RWPE2 (cell line): ENCODE results near the gene STXBP2.

Source experiments
- ATAC-seq: fragments of 200-7000 bp; cut with Tn5 transposase; 3 replicates; pipeline ENCODE4 v1.9.1; 2021; ENCODE audit warnings: low read depth
- DNase-seq: peaks from one replicate; pipeline ENCODE4 v3.0.0-alpha.2; 2020; ENCODE audit warnings: low spot score
- H3K27ac ChIP-seq: fragments of 450-650 bp; 2 replicates; pipeline ENCODE4 v1.5.1; 2017; ENCODE audit warnings: mild to moderate bottlenecking; ENCODE audit not compliant: poor library complexity, severe bottlenecking
- H3K27me3 ChIP-seq: fragments of 250-450 bp; sonication (Bioruptor Pico); 2 replicates; pipeline ENCODE4 v1.5.1; 2021; ENCODE audit warnings: mild to moderate bottlenecking, moderate library complexity; ENCODE audit not compliant: insufficient read depth, poor library complexity, severe bottlenecking
- H3K36me3 ChIP-seq: fragments of 250-450 bp; sonication (Bioruptor Pico); 2 replicates; pipeline ENCODE4 v1.5.1; 2020; ENCODE audit warnings: low read depth, mild to moderate bottlenecking, moderate library complexity
- H3K4me1 ChIP-seq: fragments of 250-450 bp; sonication (Bioruptor Pico); 2 replicates; pipeline ENCODE4 v1.5.1; 2021; ENCODE audit warnings: mild to moderate bottlenecking, moderate library complexity; ENCODE audit not compliant: insufficient read depth, poor library complexity, severe bottlenecking
- H3K4me3 ChIP-seq: fragments of 250-450 bp; sonication (Bioruptor Pico); 2 replicates; pipeline ENCODE4 v1.5.1; 2021; ENCODE audit warnings: mild to moderate bottlenecking, moderate library complexity; ENCODE audit not compliant: severe bottlenecking
- H3K9me3 ChIP-seq: fragments of 250-450 bp; sonication (Bioruptor Pico); 2 replicates; pipeline ENCODE4 v1.5.1; 2021; ENCODE audit warnings: mild to moderate bottlenecking, moderate library complexity; ENCODE audit not compliant: severe bottlenecking
- CTCF ChIP-seq: fragments of 450-650 bp; IDR thresholded peaks from one replicate; pipeline ENCODE4 v1.5.1; 2017; ENCODE audit warnings: mild to moderate bottlenecking, moderate library complexity; ENCODE audit not compliant: poor library complexity, severe bottlenecking

Gene STXBP2

GRCh38 chr19:7676854-7677253 is 39.9 kb downstream of the STXBP2 start, which contains the start of gene MCEMP1:
TSS of gene MCEMP1 (plus strand) at chr19:7677090. CDS start at chr19:7677121, 31 bp downstream.
- Histone ChIP-seq H3K4me1 (no peaks in the 10 kb centered on the region), H3K27ac (no peak within 1 kb of the TSS), H3K9me3 (no peaks in the 10 kb centered on the region), H3K27me3 (no peaks in the 10 kb centered on the region), H3K36me3 (no peaks in the 10 kb centered on the region), H3K4me3 (no peak within 1 kb of the TSS)
- no peak for ATAC-seq
- no peak for DNase-seq
- no peak for TF ChIP-seq CTCF

- Histone ChIP-seq H3K27me3 (no peaks in the 10 kb centered on the region), H3K4me3 (no peak overlapping the region), H3K4me1 (no peaks in the 10 kb centered on the region), H3K36me3 (peaks cover 4% of the 10 kb centered on the region), H3K27ac (no peak overlapping the region), H3K9me3 (no peaks in the 10 kb centered on the region)
- DNase-seq, result no peak
- no peak for ATAC-seq
- TF ChIP-seq CTCF, result no peak
Measured at GRCh38 chr19:7677669-7678311, 40.9 kb downstream of the STXBP2 start.

GRCh38 chr19:7678971-7679751 is 42.3 kb downstream of the STXBP2 start:
- no peak overlapping the region for H3K4me3 ChIP-seq
- no peaks in the 10 kb centered on the region for H3K4me1 ChIP-seq
- no peak for TF ChIP-seq CTCF
- H3K9me3 ChIP-seq, result no peaks in the 10 kb centered on the region
- H3K27me3 ChIP-seq, result no peaks in the 10 kb centered on the region
- no peak overlapping the region for H3K27ac ChIP-seq
- ATAC-seq, result no peak
- peaks cover 12% of the 10 kb centered on the region for H3K36me3 ChIP-seq
- DNase-seq, result no peak

- Histone ChIP-seq H3K4me3 (peak overlapping the region; percentile 84), H3K36me3 (peaks cover 12% of the 10 kb centered on the region), H3K4me1 (no peaks in the 10 kb centered on the region), H3K27ac (no peak overlapping the region), H3K9me3 (no peaks in the 10 kb centered on the region), H3K27me3 (no peaks in the 10 kb centered on the region)
- no peak for TF ChIP-seq CTCF
- DNase-seq (no peak), ATAC-seq (no peak)
Measured at GRCh38 chr19:7679771-7680605, 43.1 kb downstream of the STXBP2 start.
